KOPT-K1 (cell line): ENCODE measurements around the gene ZNF100.
"Not testable (repeated sequence)": the region's sequence is repeated elsewhere in the genome, so short reads cannot be mapped to it uniquely, and the experiment has no call there.

Source experiments
- H3K27ac ChIP-seq: fragments of 200-600 bp; sonication (generic); 2 replicates; pipeline ENCODE4 v1.5.1; 2016; ENCODE audit warnings: antibody characterized with exemption, mild to moderate bottlenecking, low read depth, low read length; ENCODE audit not compliant: poor library complexity, severe bottlenecking
- H3K36me3 ChIP-seq: fragments of 200-600 bp; sonication (generic); 2 replicates; pipeline ENCODE4 v1.5.1; 2017; ENCODE audit warnings: antibody characterized with exemption, mild to moderate bottlenecking, low read length, moderate library complexity; ENCODE audit not compliant: insufficient read depth
- H3K9me3 ChIP-seq: fragments of 200-600 bp; sonication (generic); 2 replicates; pipeline ENCODE4 v1.5.1; 2017; ENCODE audit warnings: antibody characterized with exemption, low read length, mild to moderate bottlenecking; ENCODE audit not compliant: insufficient read depth, poor library complexity, severe bottlenecking

The ZNF100 gene

GRCh38 chr19:21740559-21740958 is 26.8 kb downstream of the ZNF100 start:
- Histone ChIP-seq H3K27ac (no peak overlapping the region), H3K36me3 (peaks cover 100% of the 10 kb centered on the region), H3K9me3 (peaks cover 96% of the 10 kb centered on the region)

GRCh38 chr19:21726942-21727747 is 40.2 kb downstream of the ZNF100 start:
- Histone ChIP-seq H3K9me3 (peaks cover 94% of the 10 kb centered on the region), H3K36me3 (peaks cover 77% of the 10 kb centered on the region)
- not testable (repeated sequence) for H3K27ac ChIP-seq

- Histone ChIP-seq H3K9me3 (peaks cover 52% of the 10 kb centered on the region), H3K27ac (no peak overlapping the region), H3K36me3 (0 out of 2 replicates have a peak, but pooled peaks cover under 1% of the 10 kb centered on the region)
Observed at GRCh38 chr19:21713761-21714160, 53.6 kb downstream of the ZNF100 start.

- H3K36me3 ChIP-seq = no peaks in the 10 kb centered on the region
- H3K9me3 ChIP-seq = peaks cover 26% of the 10 kb centered on the region
- no peak overlapping the region for H3K27ac ChIP-seq
Observed at GRCh38 chr19:21709464-21709863, 57.9 kb downstream of the ZNF100 start.

- peaks cover 22% of the 10 kb centered on the region for H3K9me3 ChIP-seq
- H3K27ac ChIP-seq = not testable (repeated sequence)
Observed at GRCh38 chr19:21707878-21708277, 59.5 kb downstream of the ZNF100 start.

GRCh38 chr19:21707065-21707464 is 60.3 kb downstream of the ZNF100 start:
- H3K9me3 ChIP-seq = peaks cover 14% of the 10 kb centered on the region
- no peaks in the 10 kb centered on the region for H3K36me3 ChIP-seq
- H3K27ac ChIP-seq = no peak overlapping the region

More at GRCh38 chr19:21707878-21708277, 59.5 kb downstream of the ZNF100 start:
- H3K36me3 ChIP-seq = not testable (repeated sequence)

GRCh38 chr19:21705393-21705792 is 62.0 kb downstream of the ZNF100 start:
- Histone ChIP-seq H3K36me3 (no peaks in the 10 kb centered on the region), H3K9me3 (peaks cover 14% of the 10 kb centered on the region), H3K27ac (no peak overlapping the region)

- Histone ChIP-seq H3K27ac (no peak overlapping the region), H3K9me3 (peaks cover 14% of the 10 kb centered on the region), H3K36me3 (no peaks in the 10 kb centered on the region)
Observed at GRCh38 chr19:21704320-21704719, 63.1 kb downstream of the ZNF100 start.

- H3K36me3 ChIP-seq = no peaks in the 10 kb centered on the region
- peaks cover under 1% of the 10 kb centered on the region for H3K9me3 ChIP-seq
- no peak overlapping the region for H3K27ac ChIP-seq
Observed at GRCh38 chr19:21699197-21699596, 68.2 kb downstream of the ZNF100 start.

- no peak overlapping the region for H3K27ac ChIP-seq
- peaks cover 3% of the 10 kb centered on the region for H3K9me3 ChIP-seq
- no peaks in the 10 kb centered on the region for H3K36me3 ChIP-seq
Observed at GRCh38 chr19:21698215-21698614, 69.2 kb downstream of the ZNF100 start.

- no peaks in the 10 kb centered on the region for H3K36me3 ChIP-seq
- H3K9me3 ChIP-seq = peaks cover 3% of the 10 kb centered on the region
- no peak overlapping the region for H3K27ac ChIP-seq
Observed at GRCh38 chr19:21697698-21698097, 69.7 kb downstream of the ZNF100 start.

GRCh38 chr19:21694171-21694906 is 73.0 kb downstream of the ZNF100 start:
- Histone ChIP-seq H3K36me3 (no peaks in the 10 kb centered on the region), H3K9me3 (peaks cover 15% of the 10 kb centered on the region), H3K27ac (no peak overlapping the region)

- no peaks in the 10 kb centered on the region for H3K36me3 ChIP-seq
- no peak overlapping the region for H3K27ac ChIP-seq
- peaks cover 15% of the 10 kb centered on the region for H3K9me3 ChIP-seq
Observed at GRCh38 chr19:21693399-21693798, 74.0 kb downstream of the ZNF100 start.

- peak overlapping the region; percentile 42 for H3K27ac ChIP-seq
- no peaks in the 10 kb centered on the region for H3K36me3 ChIP-seq
- H3K9me3 ChIP-seq = peaks cover 16% of the 10 kb centered on the region
Observed at GRCh38 chr19:21691661-21692060, 75.7 kb downstream of the ZNF100 start.

GRCh38 chr19:21688464-21688863 is 78.9 kb downstream of the ZNF100 start:
- no peak overlapping the region for H3K27ac ChIP-seq
- H3K9me3 ChIP-seq = peaks cover 16% of the 10 kb centered on the region

More at GRCh38 chr19:21688464-21688863, 78.9 kb downstream of the ZNF100 start:
- H3K36me3 ChIP-seq = no peaks in the 10 kb centered on the region
